Adipocyte (in vitro differentiated cells): Measurements from ENCODE around the gene ULK4.

Experiments
- DNase-seq: peaks from one replicate; pipeline ENCODE4 v3.0.0-alpha.2; 2015; ENCODE audit warnings: low read depth
- H3K27me3 ChIP-seq: replicated peaks from 2 replicates; pipeline ENCODE4 v1.7.0; 2013; ENCODE audit warnings: mild to moderate bottlenecking, low read length, moderate library complexity; ENCODE audit not compliant: control insufficient read depth, insufficient read depth
- H3K36me3 ChIP-seq: 2 replicates; pipeline ENCODE4 v1.7.0; 2013; ENCODE audit warnings: low read length, mild to moderate bottlenecking, moderate library complexity; ENCODE audit not compliant: control insufficient read depth, insufficient read depth, severe bottlenecking
- H3K4me1 ChIP-seq: 2 replicates; pipeline ENCODE4 v1.7.0; 2013; ENCODE audit warnings: mild to moderate bottlenecking, low read length, moderate library complexity; ENCODE audit not compliant: control insufficient read depth, insufficient read depth
- H3K4me3 ChIP-seq: 2 replicates; pipeline ENCODE4 v1.7.0; 2013; ENCODE audit warnings: mild to moderate bottlenecking, low read length, moderate library complexity
- H3K9ac ChIP-seq: 2 replicates; pipeline ENCODE4 v1.7.0; 2013; ENCODE audit warnings: mild to moderate bottlenecking, low read length, moderate library complexity
- H3K9me3 ChIP-seq: 2 replicates; pipeline ENCODE4 v1.7.0; 2013; ENCODE audit warnings: mild to moderate bottlenecking, low read length, moderate library complexity; ENCODE audit not compliant: control insufficient read depth

Gene ULK4

GRCh38 chr3:41508063-41508696 lies 453.7 kb downstream of the ULK4 start:
- Histone ChIP-seq H3K9ac (no peak overlapping the region), H3K4me1 (no peaks in the 10 kb centered on the region), H3K36me3 (no peaks in the 10 kb centered on the region), H3K4me3 (no peak overlapping the region), H3K9me3 (peaks cover 2% of the 10 kb centered on the region), H3K27me3 (no peaks in the 10 kb centered on the region)
- DNase-seq, result no peak

- no peak for DNase-seq
- no peak overlapping the region for H3K9ac ChIP-seq
- no peaks in the 10 kb centered on the region for H3K27me3 ChIP-seq
- H3K4me3 ChIP-seq, result no peak overlapping the region
- no peaks in the 10 kb centered on the region for H3K4me1 ChIP-seq
- no peaks in the 10 kb centered on the region for H3K36me3 ChIP-seq
- H3K9me3 ChIP-seq, result peaks cover 2% of the 10 kb centered on the region
These were observed 454.4 kb downstream of the ULK4 start for GRCh38 chr3:41507336-41508062.

- H3K9ac ChIP-seq, result no peak overlapping the region
- H3K9me3 ChIP-seq, result no peaks in the 10 kb centered on the region
- no peak overlapping the region for H3K4me3 ChIP-seq
- H3K4me1 ChIP-seq, result no peaks in the 10 kb centered on the region
- no peaks in the 10 kb centered on the region for H3K36me3 ChIP-seq
- H3K27me3 ChIP-seq, result no peaks in the 10 kb centered on the region
- no peak for DNase-seq
These were observed 457.8 kb downstream of the ULK4 start for GRCh38 chr3:41503998-41504623.

DNA sequence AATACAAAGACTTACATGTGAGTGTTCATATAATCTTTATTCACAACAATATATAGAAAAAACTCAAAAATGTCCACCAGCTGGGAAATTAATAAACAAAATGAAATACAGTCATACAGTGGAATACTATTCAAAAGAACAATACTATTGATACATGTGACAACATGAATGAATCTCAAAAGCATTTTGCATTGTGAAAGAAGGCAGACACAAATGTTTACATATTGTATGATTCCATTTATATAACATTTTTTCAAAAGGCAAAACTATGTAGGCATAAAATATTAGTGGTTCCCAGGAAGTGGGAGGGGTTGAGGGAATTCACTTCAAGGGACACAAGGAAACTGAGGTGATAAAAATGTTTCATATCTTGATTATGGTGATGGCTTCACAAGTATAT lies 459.4 kb downstream of the ULK4 start:
- no peaks in the 10 kb centered on the region for H3K4me1 ChIP-seq
- peak; percentile 36 for DNase-seq
- no peaks in the 10 kb centered on the region for H3K27me3 ChIP-seq
- no peaks in the 10 kb centered on the region for H3K36me3 ChIP-seq
- no peaks in the 10 kb centered on the region for H3K9me3 ChIP-seq
- H3K4me3 ChIP-seq, result no peak overlapping the region
- no peak overlapping the region for H3K9ac ChIP-seq

DNA sequence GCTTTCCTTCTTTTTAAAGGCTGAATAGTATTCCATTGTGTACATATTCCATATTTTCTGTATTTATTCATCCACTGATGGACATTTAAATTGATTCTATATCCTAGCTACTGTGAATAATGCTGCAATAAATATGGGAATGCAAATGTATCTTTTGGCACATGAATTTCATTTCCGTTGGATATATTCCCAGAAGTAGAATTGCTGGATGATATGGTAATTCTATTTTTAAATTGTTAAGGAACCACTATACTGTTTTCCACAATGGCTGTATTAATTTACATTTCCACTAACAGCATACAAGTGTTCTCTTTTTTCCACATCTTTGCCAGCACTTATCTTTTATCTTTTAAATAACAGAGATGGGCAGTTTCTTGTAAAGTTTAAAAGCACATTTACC lies 459.9 kb downstream of the ULK4 start:
- H3K4me1 ChIP-seq, result no peaks in the 10 kb centered on the region
- no peak overlapping the region for H3K4me3 ChIP-seq
- peak; percentile 19 for DNase-seq

GRCh38 chr3:41498847-41499246 lies 463.1 kb downstream of the ULK4 start:
- H3K36me3 ChIP-seq, result no peaks in the 10 kb centered on the region
- H3K9ac ChIP-seq, result no peak overlapping the region
- no peaks in the 10 kb centered on the region for H3K4me1 ChIP-seq
- no peak overlapping the region for H3K4me3 ChIP-seq
- no peak for DNase-seq
- no peaks in the 10 kb centered on the region for H3K9me3 ChIP-seq
- no peaks in the 10 kb centered on the region for H3K27me3 ChIP-seq

More for the DNA sequence above, 459.9 kb downstream of the ULK4 start:
- Histone ChIP-seq H3K36me3 (no peaks in the 10 kb centered on the region), H3K9me3 (no peaks in the 10 kb centered on the region), H3K9ac (no peak overlapping the region), H3K27me3 (no peaks in the 10 kb centered on the region)

DNA sequence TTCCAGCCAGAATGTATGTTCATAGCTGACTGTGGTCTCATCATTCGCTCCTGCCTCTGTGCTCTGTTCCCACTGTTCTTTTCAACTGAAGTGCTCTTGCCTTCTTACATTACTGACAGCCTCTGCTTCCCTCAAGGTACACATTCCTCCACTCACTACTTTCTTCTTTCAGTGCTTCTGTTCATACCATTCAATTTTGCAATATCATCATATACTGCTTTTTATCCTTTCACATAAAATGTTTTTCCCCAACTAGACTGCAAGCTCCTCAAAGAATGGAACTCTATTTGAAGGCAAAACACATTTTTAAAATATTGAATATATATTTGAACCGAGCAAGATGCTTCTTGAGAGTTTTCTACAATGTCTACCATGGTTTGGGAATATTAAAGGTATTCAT lies 471.5 kb downstream of the ULK4 start:
- Histone ChIP-seq H3K4me3 (no peak overlapping the region), H3K27me3 (no peaks in the 10 kb centered on the region), H3K9me3 (no peaks in the 10 kb centered on the region), H3K9ac (no peak overlapping the region), H3K36me3 (no peaks in the 10 kb centered on the region), H3K4me1 (no peaks in the 10 kb centered on the region)
- no peak for DNase-seq

DNA sequence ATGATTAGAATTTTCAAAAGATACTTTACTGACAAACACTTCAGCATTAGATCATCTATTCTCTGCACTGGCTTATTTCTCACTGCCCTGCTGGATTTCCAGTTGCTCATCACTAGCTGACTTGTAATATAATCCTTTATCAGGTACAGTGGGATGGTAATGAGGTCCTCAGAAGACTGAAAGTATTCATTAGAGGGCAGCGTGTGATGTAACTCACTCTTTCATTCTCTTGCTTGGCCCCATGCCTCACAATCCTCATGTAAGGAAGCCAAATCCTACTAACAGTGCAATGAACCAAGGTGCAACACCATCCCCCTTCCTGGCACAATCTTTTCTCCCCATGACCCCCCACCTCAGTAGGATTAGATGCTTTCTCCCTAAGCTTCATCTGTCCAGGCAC lies 472.7 kb downstream of the ULK4 start:
- Histone ChIP-seq H3K9ac (no peak overlapping the region), H3K4me3 (no peak overlapping the region), H3K4me1 (no peaks in the 10 kb centered on the region), H3K36me3 (no peaks in the 10 kb centered on the region), H3K9me3 (no peaks in the 10 kb centered on the region), H3K27me3 (no peaks in the 10 kb centered on the region)
- DNase-seq, result no peak

- H3K27me3 ChIP-seq, result no peaks in the 10 kb centered on the region
- no peaks in the 10 kb centered on the region for H3K36me3 ChIP-seq
- no peaks in the 10 kb centered on the region for H3K4me1 ChIP-seq
- no peak for DNase-seq
- H3K4me3 ChIP-seq, result no peak overlapping the region
- no peaks in the 10 kb centered on the region for H3K9me3 ChIP-seq
- no peak overlapping the region for H3K9ac ChIP-seq
These were observed 473.4 kb downstream of the ULK4 start for GRCh38 chr3:41488501-41488900.

- no peak overlapping the region for H3K4me3 ChIP-seq
- no peaks in the 10 kb centered on the region for H3K36me3 ChIP-seq
- H3K9ac ChIP-seq, result no peak overlapping the region
- H3K27me3 ChIP-seq, result no peaks in the 10 kb centered on the region
- DNase-seq, result no peak
- H3K4me1 ChIP-seq, result no peaks in the 10 kb centered on the region
- no peaks in the 10 kb centered on the region for H3K9me3 ChIP-seq
These were observed 476.4 kb downstream of the ULK4 start for GRCh38 chr3:41485484-41485883.

DNA sequence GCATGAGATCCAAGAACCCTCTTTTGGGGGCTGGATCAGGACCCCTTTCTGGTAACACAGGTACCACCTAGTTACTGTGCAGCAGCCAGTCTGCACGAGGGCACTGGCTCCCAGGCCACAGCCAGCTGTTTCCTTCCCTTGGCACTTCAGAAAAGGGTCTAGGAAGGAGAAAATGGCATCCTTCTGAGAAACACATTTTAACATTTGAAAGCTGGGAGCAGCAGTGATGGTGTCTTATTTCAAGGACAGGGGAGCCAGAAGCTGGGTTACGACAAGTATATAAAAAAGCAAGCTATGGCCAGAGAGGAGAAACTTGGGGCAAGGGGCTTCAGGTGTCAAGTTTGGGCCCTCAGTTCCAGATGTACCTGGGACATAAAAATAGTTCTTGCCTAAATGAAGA lies 479.8 kb downstream of the ULK4 start:
- Histone ChIP-seq H3K9ac (no peak overlapping the region), H3K4me3 (no peak overlapping the region), H3K9me3 (no peaks in the 10 kb centered on the region), H3K27me3 (no peaks in the 10 kb centered on the region), H3K4me1 (no peaks in the 10 kb centered on the region), H3K36me3 (no peaks in the 10 kb centered on the region)
- no peak for DNase-seq
